GM23338 (cell line): ENCODE data around the gene PPP1CB. TPM values are rescaled to one million over a fixed set of nuclear protein-coding genes. Genes with fewer than 3 reads are reported as not detected.

ENCODE experiments used
- ATAC-seq: fragments of 200-7000 bp; cut with Tn5 transposase; 3 replicates; pipeline ENCODE4 v1.9.1; 2020
- DNase-seq: peaks from one replicate; pipeline ENCODE4 v3.0.0-alpha.2; 2015; ENCODE audit warnings: low spot score
- H2AFZ ChIP-seq: fragments of 200-600 bp; sonication (generic); 2 replicates; pipeline ENCODE4 v1.8.0; 2016; ENCODE audit warnings: antibody characterized with exemption, mild to moderate bottlenecking, moderate library complexity
- H3F3A ChIP-seq: fragments of 200-600 bp; sonication (generic); replicated peaks from 2 replicates; pipeline ENCODE4 v1.8.0; 2017; ENCODE audit warnings: antibody characterized with exemption, mixed run types, low read depth
- H3K27ac ChIP-seq: fragments of 200-600 bp; sonication (generic); 2 replicates; pipeline ENCODE4 v1.6.1; 2016; ENCODE audit warnings: low read depth
- H3K27me3 ChIP-seq: fragments of 200-600 bp; sonication (generic); 2 replicates; pipeline ENCODE4 v1.8.0; 2016; ENCODE audit warnings: mild to moderate bottlenecking, mixed run types, moderate library complexity; ENCODE audit not compliant: insufficient read depth
- H3K36me3 ChIP-seq: fragments of 200-600 bp; sonication (generic); 2 replicates; pipeline ENCODE4 v1.8.0; 2016; ENCODE audit warnings: mild to moderate bottlenecking; ENCODE audit not compliant: insufficient read depth
- H3K4me1 ChIP-seq: fragments of 200-600 bp; sonication (generic); 2 replicates; pipeline ENCODE4 v1.8.0; 2016; ENCODE audit warnings: mild to moderate bottlenecking, moderate library complexity; ENCODE audit not compliant: insufficient read depth
- H3K4me2 ChIP-seq: fragments of 200-600 bp; sonication (generic); 2 replicates; pipeline ENCODE4 v1.7.1; 2017; ENCODE audit warnings: mixed run types
- H3K4me3 ChIP-seq: fragments of 200-600 bp; sonication (generic); 2 replicates; pipeline ENCODE4 v1.6.1; 2016; ENCODE audit warnings: mixed run types
- H3K79me2 ChIP-seq: fragments of 200-600 bp; sonication (generic); replicated peaks from 2 replicates; pipeline ENCODE4 v1.8.0; 2017; ENCODE audit warnings: mild to moderate bottlenecking; ENCODE audit not compliant: insufficient read depth
- H3K9me2 ChIP-seq: fragments of 200-600 bp; sonication (generic); 2 replicates; pipeline ENCODE4 v1.8.0; 2017; ENCODE audit not compliant: insufficient read depth
- H4K20me1 ChIP-seq: fragments of 200-600 bp; sonication (generic); replicated peaks from 2 replicates; pipeline ENCODE4 v1.8.0; 2017; ENCODE audit warnings: mild to moderate bottlenecking; ENCODE audit not compliant: insufficient read depth
- H3K27ac Mint-ChIP-seq: 2 replicates; pipeline ENCODE4 v1.8.0; 2020; ENCODE audit warnings: inconsistent platforms, mild to moderate bottlenecking, moderate library complexity, mixed read lengths
- H3K27me3 Mint-ChIP-seq: 3 replicates; pipeline ENCODE4 v1.8.0; 2022; ENCODE audit warnings: low read depth, mild to moderate bottlenecking, moderate library complexity, mixed read lengths, inconsistent platforms; ENCODE audit not compliant: insufficient read depth, poor library complexity
- H3K36me3 Mint-ChIP-seq: 3 replicates; pipeline ENCODE4 v1.8.0; 2021; ENCODE audit warnings: low read depth, mild to moderate bottlenecking, inconsistent platforms, moderate library complexity, mixed read lengths
- H3K4me1 Mint-ChIP-seq: 3 replicates; pipeline ENCODE4 v1.8.0; 2020; ENCODE audit warnings: mild to moderate bottlenecking, inconsistent platforms, mixed read lengths
- H3K4me3 Mint-ChIP-seq: 3 replicates; pipeline ENCODE4 v1.8.0; 2021; ENCODE audit warnings: moderate library complexity, mild to moderate bottlenecking, inconsistent platforms, mixed read lengths
- H3K9me3 Mint-ChIP-seq: 3 replicates; pipeline ENCODE4 v1.8.0; 2020; ENCODE audit warnings: moderate library complexity, mild to moderate bottlenecking, inconsistent platforms, mixed read lengths
- CREB1 ChIP-seq: fragments of 250-450 bp; sonication (Bioruptor Pico); IDR thresholded peaks from 2 replicates; pipeline ENCODE4 v1.5.0; 2020; ENCODE audit warnings: low read depth, mild to moderate bottlenecking, moderate library complexity
- EZH2 ChIP-seq: fragments of 200-600 bp; sonication (generic); IDR thresholded peaks from one replicate; pipeline ENCODE4 v1.8.0; 2017; ENCODE audit warnings: antibody characterized with exemption, mild to moderate bottlenecking, low read depth; ENCODE audit not compliant: unreplicated experiment
- EZH2phosphoT487 ChIP-seq: fragments of 200-600 bp; sonication (generic); IDR thresholded peaks from one replicate; pipeline ENCODE4 v1.8.1; 2018; ENCODE audit warnings: antibody characterized with exemption; ENCODE audit not compliant: unreplicated experiment
- JUNB ChIP-seq: IDR thresholded peaks from one replicate; pipeline ENCODE4 v1.6.1; 2016; ENCODE audit warnings: antibody characterized with exemption; ENCODE audit not compliant: unreplicated experiment
- POLR2AphosphoS5 ChIP-seq: IDR thresholded peaks from 2 replicates; pipeline ENCODE4 v1.6.1; 2016; ENCODE audit warnings: antibody characterized with exemption, low read depth
- STAT1 ChIP-seq: IDR thresholded peaks from one replicate; pipeline ENCODE4 v1.6.1; 2016; ENCODE audit warnings: antibody characterized with exemption; ENCODE audit not compliant: unreplicated experiment
- ZNF114 ChIP-seq: fragments of 250-450 bp; sonication (Bioruptor Pico); IDR thresholded peaks from 2 replicates; pipeline ENCODE4 v1.5.0; 2020; ENCODE audit warnings: mild to moderate bottlenecking, moderate library complexity
- ZNF331 ChIP-seq: fragments of 250-450 bp; sonication (Bioruptor Pico); IDR thresholded peaks from 2 replicates; pipeline ENCODE4 v1.5.0; 2020; ENCODE audit warnings: low read depth, mild to moderate bottlenecking, moderate library complexity
- polyA plus RNA-seq: library from polyadenylated mRNA; unstranded; fragments of >200 nt; fragmentation: Nextera tagmentation; extraction: Ambion mirVana; gene quantifications from 2 replicates; pipeline ENCODE4 v1.2.1, GENCODE V29; 2016
- total RNA-seq: library from RNA; depleted of rRNA; stranded (reverse); fragments of >200 nt; shearing (Covaris generic); gene quantifications from 2 replicates; pipeline ENCODE4 v1.2.3, GENCODE V29; 2014
- TF ChIP-seq, protein P1 (sequence below): fragments of 250-450 bp; sonication (Bioruptor Pico); IDR thresholded peaks from 2 replicates; pipeline ENCODE4 v1.5.0; 2020; ENCODE audit warnings: mild to moderate bottlenecking, moderate library complexity
- TF ChIP-seq, protein P2 (sequence below): IDR thresholded peaks from 2 replicates; pipeline ENCODE4 v1.6.1; 2016; ENCODE audit warnings: antibody characterized with exemption
- TF ChIP-seq, protein P3 (sequence below), 2 experiments: fragments of 200-600 bp in 1 of 2; sonication (generic) in 1 of 2; conservative IDR thresholded peaks; 2 replicates each; pipeline versions ENCODE4 v1.5.1 to v1.6.1; 2016 to 2017; ENCODE audit warnings: antibody characterized with exemption in 2 of 2, low read depth in 2 of 2, mild to moderate bottlenecking in 2 of 2, moderate library complexity in 1 of 2
- TF ChIP-seq, protein P4 (sequence below): IDR thresholded peaks from one replicate; pipeline ENCODE4 v1.6.1; 2018; ENCODE audit warnings: antibody characterized with exemption; ENCODE audit not compliant: unreplicated experiment

Gene PPP1CB
- total and polyA plus RNA-seq, 2 experiments from 2014 or later, result 103 to 118 TPM

DNA sequence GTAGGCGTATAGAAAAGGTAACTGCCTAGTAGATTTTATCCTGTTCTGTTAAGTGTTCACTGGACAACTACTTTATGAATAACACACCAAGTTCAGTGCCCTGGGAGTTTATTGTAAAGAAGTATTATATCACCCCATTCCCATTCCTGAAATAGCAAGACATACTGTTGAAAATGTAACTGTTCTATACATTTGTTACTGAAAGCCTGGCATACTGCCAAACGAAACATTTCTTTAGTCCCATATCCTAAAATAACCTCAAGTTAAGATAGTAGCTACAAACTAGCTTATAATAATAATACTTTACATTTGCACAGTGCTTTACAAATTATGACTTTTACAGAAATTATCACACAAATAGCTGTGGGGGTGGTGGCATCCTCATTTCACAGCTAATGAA, 84.2 kb downstream of the PPP1CB start (continued):
- TF ChIP-seq, protein P1, sequence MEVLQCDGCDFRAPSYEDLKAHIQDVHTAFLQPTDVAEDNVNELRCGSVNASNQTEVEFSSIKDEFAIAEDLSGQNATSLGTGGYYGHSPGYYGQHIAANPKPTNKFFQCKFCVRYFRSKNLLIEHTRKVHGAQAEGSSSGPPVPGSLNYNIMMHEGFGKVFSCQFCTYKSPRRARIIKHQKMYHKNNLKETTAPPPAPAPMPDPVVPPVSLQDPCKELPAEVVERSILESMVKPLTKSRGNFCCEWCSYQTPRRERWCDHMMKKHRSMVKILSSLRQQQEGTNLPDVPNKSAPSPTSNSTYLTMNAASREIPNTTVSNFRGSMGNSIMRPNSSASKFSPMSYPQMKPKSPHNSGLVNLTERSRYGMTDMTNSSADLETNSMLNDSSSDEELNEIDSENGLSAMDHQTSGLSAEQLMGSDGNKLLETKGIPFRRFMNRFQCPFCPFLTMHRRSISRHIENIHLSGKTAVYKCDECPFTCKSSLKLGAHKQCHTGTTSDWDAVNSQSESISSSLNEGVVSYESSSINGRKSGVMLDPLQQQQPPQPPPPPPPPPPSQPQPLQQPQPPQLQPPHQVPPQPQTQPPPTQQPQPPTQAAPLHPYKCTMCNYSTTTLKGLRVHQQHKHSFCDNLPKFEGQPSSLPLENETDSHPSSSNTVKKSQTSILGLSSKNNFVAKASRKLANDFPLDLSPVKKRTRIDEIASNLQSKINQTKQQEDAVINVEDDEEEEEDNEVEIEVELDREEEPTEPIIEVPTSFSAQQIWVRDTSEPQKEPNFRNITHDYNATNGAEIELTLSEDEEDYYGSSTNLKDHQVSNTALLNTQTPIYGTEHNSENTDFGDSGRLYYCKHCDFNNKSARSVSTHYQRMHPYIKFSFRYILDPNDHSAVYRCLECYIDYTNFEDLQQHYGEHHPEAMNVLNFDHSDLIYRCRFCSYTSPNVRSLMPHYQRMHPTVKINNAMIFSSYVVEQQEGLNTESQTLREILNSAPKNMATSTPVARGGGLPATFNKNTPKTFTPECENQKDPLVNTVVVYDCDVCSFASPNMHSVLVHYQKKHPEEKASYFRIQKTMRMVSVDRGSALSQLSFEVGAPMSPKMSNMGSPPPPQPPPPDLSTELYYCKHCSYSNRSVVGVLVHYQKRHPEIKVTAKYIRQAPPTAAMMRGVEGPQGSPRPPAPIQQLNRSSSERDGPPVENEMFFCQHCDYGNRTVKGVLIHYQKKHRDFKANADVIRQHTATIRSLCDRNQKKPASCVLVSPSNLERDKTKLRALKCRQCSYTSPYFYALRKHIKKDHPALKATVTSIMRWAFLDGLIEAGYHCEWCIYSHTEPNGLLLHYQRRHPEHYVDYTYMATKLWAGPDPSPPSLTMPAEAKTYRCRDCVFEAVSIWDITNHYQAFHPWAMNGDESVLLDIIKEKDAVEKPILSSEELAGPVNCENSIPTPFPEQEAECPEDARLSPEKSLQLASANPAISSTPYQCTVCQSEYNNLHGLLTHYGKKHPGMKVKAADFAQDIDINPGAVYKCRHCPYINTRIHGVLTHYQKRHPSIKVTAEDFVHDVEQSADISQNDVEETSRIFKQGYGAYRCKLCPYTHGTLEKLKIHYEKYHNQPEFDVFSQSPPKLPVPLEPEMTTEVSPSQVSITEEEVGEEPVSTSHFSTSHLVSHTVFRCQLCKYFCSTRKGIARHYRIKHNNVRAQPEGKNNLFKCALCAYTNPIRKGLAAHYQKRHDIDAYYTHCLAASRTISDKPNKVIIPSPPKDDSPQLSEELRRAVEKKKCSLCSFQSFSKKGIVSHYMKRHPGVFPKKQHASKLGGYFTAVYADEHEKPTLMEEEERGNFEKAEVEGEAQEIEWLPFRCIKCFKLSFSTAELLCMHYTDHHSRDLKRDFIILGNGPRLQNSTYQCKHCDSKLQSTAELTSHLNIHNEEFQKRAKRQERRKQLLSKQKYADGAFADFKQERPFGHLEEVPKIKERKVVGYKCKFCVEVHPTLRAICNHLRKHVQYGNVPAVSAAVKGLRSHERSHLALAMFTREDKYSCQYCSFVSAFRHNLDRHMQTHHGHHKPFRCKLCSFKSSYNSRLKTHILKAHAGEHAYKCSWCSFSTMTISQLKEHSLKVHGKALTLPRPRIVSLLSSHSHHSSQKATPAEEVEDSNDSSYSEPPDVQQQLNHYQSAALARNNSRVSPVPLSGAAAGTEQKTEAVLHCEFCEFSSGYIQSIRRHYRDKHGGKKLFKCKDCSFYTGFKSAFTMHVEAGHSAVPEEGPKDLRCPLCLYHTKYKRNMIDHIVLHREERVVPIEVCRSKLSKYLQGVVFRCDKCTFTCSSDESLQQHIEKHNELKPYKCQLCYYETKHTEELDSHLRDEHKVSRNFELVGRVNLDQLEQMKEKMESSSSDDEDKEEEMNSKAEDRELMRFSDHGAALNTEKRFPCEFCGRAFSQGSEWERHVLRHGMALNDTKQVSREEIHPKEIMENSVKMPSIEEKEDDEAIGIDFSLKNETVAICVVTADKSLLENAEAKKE (CRISPR knock-in tag), result no peak
- TF ChIP-seq POLR2AphosphoS5, result no peak
- TF ChIP-seq CREB1, result no peak
- TF ChIP-seq EZH2, result no peak
- TF ChIP-seq ZNF331 (CRISPR knock-in tag), result no peak
- TF ChIP-seq, protein P2, sequence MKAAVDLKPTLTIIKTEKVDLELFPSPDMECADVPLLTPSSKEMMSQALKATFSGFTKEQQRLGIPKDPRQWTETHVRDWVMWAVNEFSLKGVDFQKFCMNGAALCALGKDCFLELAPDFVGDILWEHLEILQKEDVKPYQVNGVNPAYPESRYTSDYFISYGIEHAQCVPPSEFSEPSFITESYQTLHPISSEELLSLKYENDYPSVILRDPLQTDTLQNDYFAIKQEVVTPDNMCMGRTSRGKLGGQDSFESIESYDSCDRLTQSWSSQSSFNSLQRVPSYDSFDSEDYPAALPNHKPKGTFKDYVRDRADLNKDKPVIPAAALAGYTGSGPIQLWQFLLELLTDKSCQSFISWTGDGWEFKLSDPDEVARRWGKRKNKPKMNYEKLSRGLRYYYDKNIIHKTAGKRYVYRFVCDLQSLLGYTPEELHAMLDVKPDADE, result no peak
- TF ChIP-seq ZNF114 (CRISPR knock-in tag), result no peak
- TF ChIP-seq JUNB, result no peak
- TF ChIP-seq STAT1, result no peak

DNA sequence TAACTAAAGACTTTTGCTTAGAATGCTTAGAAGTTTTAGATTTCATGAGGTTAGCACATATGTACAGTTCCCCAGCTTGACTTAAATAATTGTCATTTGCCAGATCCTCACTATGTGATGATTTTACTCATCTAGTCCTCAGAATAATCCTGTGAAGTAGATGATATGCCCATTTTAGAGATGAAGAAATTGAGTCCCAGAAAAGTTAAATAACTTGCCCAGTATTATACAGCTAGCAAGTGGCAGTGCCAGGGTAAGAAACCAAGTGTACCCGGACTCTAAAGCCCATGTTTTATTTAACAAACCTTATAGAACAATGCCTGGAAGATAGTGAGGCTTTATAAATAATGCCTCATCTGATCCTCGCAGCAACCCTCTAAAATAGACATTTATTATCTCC, 87.3 kb downstream of the PPP1CB start:
- H3K79me2 ChIP-seq, result no peaks in the 10 kb centered on the region
- no peaks in the 10 kb centered on the region for H3K27me3 ChIP-seq
- DNase-seq (no peak), ATAC-seq (no peak)
- H3K4me2 ChIP-seq, result no peak overlapping the region
- Mint-ChIP-seq H3K4me1 (no peaks in the 10 kb centered on the region), H3K4me3 (no peak overlapping the region), H3K27ac (no peak overlapping the region), H3K36me3 (no peaks in the 10 kb centered on the region), H3K9me3 (no peaks in the 10 kb centered on the region), H3K27me3 (no peaks in the 10 kb centered on the region)
- H3K27ac ChIP-seq, result no peak overlapping the region
- H3K9me2 ChIP-seq, result no peaks in the 10 kb centered on the region
- no peaks in the 10 kb centered on the region for H3K36me3 ChIP-seq
- H3K4me1 ChIP-seq, result no peaks in the 10 kb centered on the region
- no peaks in the 10 kb centered on the region for H3F3A ChIP-seq
- TF ChIP-seq, protein P3, sequence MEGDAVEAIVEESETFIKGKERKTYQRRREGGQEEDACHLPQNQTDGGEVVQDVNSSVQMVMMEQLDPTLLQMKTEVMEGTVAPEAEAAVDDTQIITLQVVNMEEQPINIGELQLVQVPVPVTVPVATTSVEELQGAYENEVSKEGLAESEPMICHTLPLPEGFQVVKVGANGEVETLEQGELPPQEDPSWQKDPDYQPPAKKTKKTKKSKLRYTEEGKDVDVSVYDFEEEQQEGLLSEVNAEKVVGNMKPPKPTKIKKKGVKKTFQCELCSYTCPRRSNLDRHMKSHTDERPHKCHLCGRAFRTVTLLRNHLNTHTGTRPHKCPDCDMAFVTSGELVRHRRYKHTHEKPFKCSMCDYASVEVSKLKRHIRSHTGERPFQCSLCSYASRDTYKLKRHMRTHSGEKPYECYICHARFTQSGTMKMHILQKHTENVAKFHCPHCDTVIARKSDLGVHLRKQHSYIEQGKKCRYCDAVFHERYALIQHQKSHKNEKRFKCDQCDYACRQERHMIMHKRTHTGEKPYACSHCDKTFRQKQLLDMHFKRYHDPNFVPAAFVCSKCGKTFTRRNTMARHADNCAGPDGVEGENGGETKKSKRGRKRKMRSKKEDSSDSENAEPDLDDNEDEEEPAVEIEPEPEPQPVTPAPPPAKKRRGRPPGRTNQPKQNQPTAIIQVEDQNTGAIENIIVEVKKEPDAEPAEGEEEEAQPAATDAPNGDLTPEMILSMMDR (conservative IDR thresholded peaks at IDR 0.05; ENCODE audit: low read depth in 2 of 2), result no peak
- TF ChIP-seq EZH2, result no peak
- TF ChIP-seq, protein P4, sequence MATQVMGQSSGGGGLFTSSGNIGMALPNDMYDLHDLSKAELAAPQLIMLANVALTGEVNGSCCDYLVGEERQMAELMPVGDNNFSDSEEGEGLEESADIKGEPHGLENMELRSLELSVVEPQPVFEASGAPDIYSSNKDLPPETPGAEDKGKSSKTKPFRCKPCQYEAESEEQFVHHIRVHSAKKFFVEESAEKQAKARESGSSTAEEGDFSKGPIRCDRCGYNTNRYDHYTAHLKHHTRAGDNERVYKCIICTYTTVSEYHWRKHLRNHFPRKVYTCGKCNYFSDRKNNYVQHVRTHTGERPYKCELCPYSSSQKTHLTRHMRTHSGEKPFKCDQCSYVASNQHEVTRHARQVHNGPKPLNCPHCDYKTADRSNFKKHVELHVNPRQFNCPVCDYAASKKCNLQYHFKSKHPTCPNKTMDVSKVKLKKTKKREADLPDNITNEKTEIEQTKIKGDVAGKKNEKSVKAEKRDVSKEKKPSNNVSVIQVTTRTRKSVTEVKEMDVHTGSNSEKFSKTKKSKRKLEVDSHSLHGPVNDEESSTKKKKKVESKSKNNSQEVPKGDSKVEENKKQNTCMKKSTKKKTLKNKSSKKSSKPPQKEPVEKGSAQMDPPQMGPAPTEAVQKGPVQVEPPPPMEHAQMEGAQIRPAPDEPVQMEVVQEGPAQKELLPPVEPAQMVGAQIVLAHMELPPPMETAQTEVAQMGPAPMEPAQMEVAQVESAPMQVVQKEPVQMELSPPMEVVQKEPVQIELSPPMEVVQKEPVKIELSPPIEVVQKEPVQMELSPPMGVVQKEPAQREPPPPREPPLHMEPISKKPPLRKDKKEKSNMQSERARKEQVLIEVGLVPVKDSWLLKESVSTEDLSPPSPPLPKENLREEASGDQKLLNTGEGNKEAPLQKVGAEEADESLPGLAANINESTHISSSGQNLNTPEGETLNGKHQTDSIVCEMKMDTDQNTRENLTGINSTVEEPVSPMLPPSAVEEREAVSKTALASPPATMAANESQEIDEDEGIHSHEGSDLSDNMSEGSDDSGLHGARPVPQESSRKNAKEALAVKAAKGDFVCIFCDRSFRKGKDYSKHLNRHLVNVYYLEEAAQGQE, result no peak
- TF ChIP-seq ZNF331 (CRISPR knock-in tag), result no peak
- TF ChIP-seq ZNF114 (CRISPR knock-in tag), result no peak
- TF ChIP-seq EZH2phosphoT487, result no peak
- H4K20me1 ChIP-seq, result no peaks in the 10 kb centered on the region; the same call in 1 of the 2 replicates
- H3K4me3 ChIP-seq, result no peak overlapping the region
- H2AFZ ChIP-seq, result no peak overlapping the region
